Measurements from ENCODE around the gene TMEM121. TPM values are rescaled to one million over a fixed set of nuclear protein-coding genes. Genes with fewer than 3 reads are reported as not detected.

TMEM121 gene
- total RNA-seq, 1 donor: 4.0 TPM

GRCh38 chr14:105495101-105495989 lies 31.0 kb upstream of the TMEM121 start:
- DNase-seq (ENCODE audit: low read depth): no peak
- TF ChIP-seq CTCF (IDR thresholded peaks at IDR 0.05; ENCODE audit: insufficient read depth, low read length): no peak
- H3K4me3 ChIP-seq (ENCODE audit: low read depth, low read length): no peak overlapping the region

- H3K4me3 ChIP-seq (ENCODE audit: low read depth, low read length): no peak overlapping the region
- no peak for DNase-seq (ENCODE audit: low read depth)
- no peak for TF ChIP-seq CTCF (IDR thresholded peaks at IDR 0.05; ENCODE audit: insufficient read depth, low read length)
These were observed 30.2 kb upstream of the TMEM121 start for GRCh38 chr14:105495990-105496830.

- no peak for TF ChIP-seq CTCF (IDR thresholded peaks at IDR 0.05; ENCODE audit: insufficient read depth, low read length)
- H3K4me3 ChIP-seq (ENCODE audit: low read depth, low read length): no peak overlapping the region
- DNase-seq (ENCODE audit: low read depth): no peak
These were observed 29.4 kb upstream of the TMEM121 start for GRCh38 chr14:105496831-105497591.

GRCh38 chr14:105497671-105498429 lies 28.5 kb upstream of the TMEM121 start:
- no peak for TF ChIP-seq CTCF (IDR thresholded peaks at IDR 0.05; ENCODE audit: insufficient read depth, low read length)
- no peak overlapping the region for H3K4me3 ChIP-seq (ENCODE audit: low read depth, low read length)
- DNase-seq (ENCODE audit: low read depth): no peak

- DNase-seq (ENCODE audit: low read depth): no peak
- no peak overlapping the region for H3K4me3 ChIP-seq (ENCODE audit: low read depth, low read length)
- no peak for TF ChIP-seq CTCF (IDR thresholded peaks at IDR 0.05; ENCODE audit: insufficient read depth, low read length)
These were observed 27.7 kb upstream of the TMEM121 start for GRCh38 chr14:105498430-105499255.
